Activated naive CD4-positive, alpha-beta T cell treated with anti-CD3 and anti-CD28 coated beads, Interleukin-2, amount 10 ng/mL, durations not matched to agents 7 days and 5 days (primary cell): Measurements from ENCODE around the gene CRB3.

Source experiments
- CTCF ChIA-PET: fragments of 350-600 bp; sonication (Branson Sonifier 250); formaldehyde crosslinking; loops from one replicate; lab custom pipeline; 2021; ENCODE audit warnings: antibody characterized with exemption; lab: Charles Lee
- DNase-seq: peaks from one replicate; pipeline ENCODE4 v3.0.0-alpha.2; 2020
- H3K27ac Mint-ChIP-seq: one replicate; pipeline ENCODE4 v1.8.0; 2021; ENCODE audit warnings: mild to moderate bottlenecking, moderate library complexity, mixed read lengths
- H3K27me3 Mint-ChIP-seq: one replicate; pipeline ENCODE4 v1.8.0; 2021; ENCODE audit warnings: mild to moderate bottlenecking, mixed read lengths
- H3K36me3 Mint-ChIP-seq: one replicate; pipeline ENCODE4 v1.8.0; 2021; ENCODE audit warnings: mixed read lengths
- H3K4me1 Mint-ChIP-seq: one replicate; pipeline ENCODE4 v1.8.0; 2021; ENCODE audit warnings: mixed read lengths
- H3K4me3 Mint-ChIP-seq: one replicate; pipeline ENCODE4 v1.8.0; 2021; ENCODE audit warnings: mild to moderate bottlenecking, moderate library complexity, mixed read lengths
- H3K9me3 Mint-ChIP-seq: one replicate; pipeline ENCODE4 v1.8.0; 2021; ENCODE audit warnings: mixed read lengths

Gene CRB3

DNA sequence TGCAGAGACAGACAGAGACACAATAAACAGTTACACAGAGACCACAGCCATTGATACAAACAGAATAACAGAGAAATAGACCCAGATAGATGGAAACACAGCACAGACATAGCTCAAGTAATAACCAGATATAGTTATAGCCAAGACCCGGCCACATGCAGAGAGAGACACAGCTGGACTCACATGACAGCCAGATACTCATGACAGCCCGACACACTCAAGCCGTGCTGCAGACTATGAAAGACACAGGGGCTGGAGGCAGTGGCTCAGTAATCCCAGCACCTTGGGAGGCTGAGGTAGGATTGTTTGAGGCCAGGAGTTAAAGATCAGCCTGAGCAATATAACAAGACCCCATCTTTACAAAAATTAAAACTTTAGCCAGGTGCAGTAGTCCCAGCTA lies 19.2 kb downstream of the CRB3 start:
- no peak for DNase-seq
- Mint-ChIP-seq H3K36me3 (peaks cover 4% of the 10 kb centered on the region), H3K27me3 (no peaks in the 10 kb centered on the region), H3K27ac (no peak overlapping the region), H3K4me3 (no peak overlapping the region), H3K9me3 (no peaks in the 10 kb centered on the region), H3K4me1 (peaks cover 36% of the 10 kb centered on the region)
- CTCF ChIA-PET, result no interaction called here

DNA sequence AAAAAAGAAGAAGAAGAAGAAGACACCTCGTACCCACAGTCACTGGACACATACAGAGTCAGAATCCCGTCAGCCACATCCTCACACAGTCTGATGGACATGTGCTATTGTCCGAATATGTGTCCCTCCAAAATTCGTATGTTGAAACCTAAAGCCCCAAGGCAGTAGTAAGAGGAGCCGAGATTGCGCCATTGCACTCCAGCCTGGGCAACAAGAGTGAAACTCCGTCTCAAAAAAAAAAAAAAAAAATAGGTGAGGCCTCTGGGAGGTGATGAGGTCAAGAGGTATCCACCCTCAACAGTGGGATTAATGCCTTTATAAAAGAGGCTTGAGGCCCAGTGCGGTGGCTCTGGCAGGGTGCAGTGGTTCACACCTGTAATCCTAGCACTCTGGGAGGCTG lies 20.2 kb downstream of the CRB3 start:
- peaks cover 34% of the 10 kb centered on the region for H3K4me1 Mint-ChIP-seq
- CTCF ChIA-PET, result no interaction called here

DNA sequence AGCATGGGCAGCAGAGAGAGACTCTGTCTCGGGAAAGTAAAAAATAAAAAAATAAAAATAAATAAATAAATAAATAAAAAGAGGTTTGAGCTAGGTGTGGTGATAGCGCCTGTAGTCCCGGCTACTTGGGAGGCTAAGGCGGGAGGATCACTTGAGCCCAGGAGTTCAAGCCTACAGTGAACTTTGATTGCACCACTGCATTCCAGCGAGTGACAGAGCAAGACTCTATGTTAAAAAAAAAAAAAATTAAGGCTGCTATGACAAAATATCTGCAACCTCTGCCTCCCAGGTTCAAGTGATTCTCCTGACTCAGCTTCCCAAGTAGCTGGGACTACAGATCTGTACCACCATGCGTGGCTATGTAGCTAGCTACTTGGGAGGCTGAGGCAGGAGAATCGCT lies 20.8 kb downstream of the CRB3 start:
- DNase-seq, result no peak
- Mint-ChIP-seq H3K27me3 (peaks cover 4% of the 10 kb centered on the region), H3K36me3 (peaks cover 1% of the 10 kb centered on the region), H3K4me1 (peaks cover 32% of the 10 kb centered on the region), H3K9me3 (no peaks in the 10 kb centered on the region), H3K4me3 (no peak overlapping the region), H3K27ac (no peak overlapping the region)
- CTCF ChIA-PET, result no interaction called here

More for the DNA sequence above, 20.2 kb downstream of the CRB3 start:
- no peak for DNase-seq
- Mint-ChIP-seq H3K27me3 (peaks cover 1% of the 10 kb centered on the region), H3K4me3 (no peak overlapping the region), H3K27ac (no peak overlapping the region), H3K9me3 (no peaks in the 10 kb centered on the region), H3K36me3 (peaks cover 1% of the 10 kb centered on the region)

- CTCF ChIA-PET, result interaction anchor here (4.5 kb wide), 1 partner anchor 8 kb away, joined by 14 read pairs; the partner anchor contains the start of gene DENND1C
- DNase-seq, result no peak
- Mint-ChIP-seq H3K4me1 (peaks cover 10% of the 10 kb centered on the region), H3K9me3 (peaks cover 10% of the 10 kb centered on the region), H3K4me3 (peak overlapping the region; percentile 20), H3K36me3 (no peaks in the 10 kb centered on the region), H3K27me3 (peaks cover 9% of the 10 kb centered on the region), H3K27ac (peak overlapping the region; percentile 73)
Observed at GRCh38 chr19:6489278-6490061, 25.4 kb downstream of the CRB3 start.

DNA sequence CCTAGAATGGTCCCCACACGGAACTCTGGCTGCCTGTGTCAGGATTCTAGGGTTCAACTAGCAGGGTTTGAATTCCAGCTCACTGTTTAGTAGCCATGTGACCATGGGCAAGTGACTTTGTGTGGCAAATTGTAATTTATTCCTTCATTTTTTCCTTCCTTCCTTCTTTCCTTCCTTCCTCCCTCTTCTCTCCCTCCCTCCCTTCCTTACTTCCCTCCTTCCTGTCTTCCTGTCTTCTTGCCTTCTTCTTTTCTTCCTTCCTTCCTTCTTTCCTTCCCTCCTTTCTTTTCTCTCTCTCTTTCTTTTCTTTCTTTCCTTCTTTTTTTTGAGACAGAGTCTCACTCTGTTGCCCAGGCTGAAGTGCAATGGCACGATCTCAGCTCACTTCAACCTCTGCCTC lies 26.1 kb downstream of the CRB3 start:
- CTCF ChIA-PET, result interaction anchor here (4.5 kb wide), 1 partner anchor 8 kb away, joined by 14 read pairs; the partner anchor contains the start of gene DENND1C
- DNase-seq, result no peak
- H3K27ac Mint-ChIP-seq, result no peak overlapping the region
- no peak overlapping the region for H3K4me3 Mint-ChIP-seq
- no peaks in the 10 kb centered on the region for H3K36me3 Mint-ChIP-seq
- peaks cover 10% of the 10 kb centered on the region for H3K4me1 Mint-ChIP-seq
- H3K9me3 Mint-ChIP-seq, result peaks cover 10% of the 10 kb centered on the region
- peaks cover 9% of the 10 kb centered on the region for H3K27me3 Mint-ChIP-seq

- H3K4me3 Mint-ChIP-seq, result no peak overlapping the region
- peaks cover 10% of the 10 kb centered on the region for H3K4me1 Mint-ChIP-seq
- DNase-seq, result no peak
- H3K27me3 Mint-ChIP-seq, result peaks cover 9% of the 10 kb centered on the region
- CTCF ChIA-PET, result interaction anchor here (0.8 to 4.5 kb wide), 3 partner anchors 10 to 190 kb away, joined by 4 to 14 read pairs (median 5); partner anchors contain the start of gene DENND1C
- peaks cover 10% of the 10 kb centered on the region for H3K9me3 Mint-ChIP-seq
- no peak overlapping the region for H3K27ac Mint-ChIP-seq
- H3K36me3 Mint-ChIP-seq, result no peaks in the 10 kb centered on the region
Observed at GRCh38 chr19:6491802-6492592, 27.9 kb downstream of the CRB3 start.

- no peak overlapping the region for H3K4me3 Mint-ChIP-seq
- no peaks in the 10 kb centered on the region for H3K36me3 Mint-ChIP-seq
- CTCF ChIA-PET, result no interaction called here
- peaks cover 15% of the 10 kb centered on the region for H3K4me1 Mint-ChIP-seq
- no peak for DNase-seq
- no peak overlapping the region for H3K27ac Mint-ChIP-seq
- H3K27me3 Mint-ChIP-seq, result peaks cover 15% of the 10 kb centered on the region
- H3K9me3 Mint-ChIP-seq, result peaks cover 10% of the 10 kb centered on the region
Observed at GRCh38 chr19:6494438-6495036, 30.5 kb downstream of the CRB3 start.

GRCh38 chr19:6495947-6496346 lies 31.9 kb downstream of the CRB3 start:
- Mint-ChIP-seq H3K27me3 (peaks cover 25% of the 10 kb centered on the region), H3K4me1 (peaks cover 8% of the 10 kb centered on the region), H3K27ac (no peak overlapping the region), H3K9me3 (peaks cover 10% of the 10 kb centered on the region), H3K36me3 (no peaks in the 10 kb centered on the region), H3K4me3 (no peak overlapping the region)
- CTCF ChIA-PET, result no interaction called here
- DNase-seq, result no peak

- DNase-seq, result no peak
- Mint-ChIP-seq H3K4me3 (no peak overlapping the region), H3K4me1 (peaks cover 16% of the 10 kb centered on the region), H3K9me3 (no peaks in the 10 kb centered on the region), H3K27me3 (peaks cover 50% of the 10 kb centered on the region), H3K27ac (no peak overlapping the region), H3K36me3 (no peaks in the 10 kb centered on the region)
- CTCF ChIA-PET, result interaction anchor here (1.0 to 1.3 kb wide), 2 partner anchors 9 to 18 kb away, joined by 3 to 4 read pairs; no protein-coding TSS in a partner anchor
Observed at GRCh38 chr19:6498294-6499036, 34.4 kb downstream of the CRB3 start.

DNA sequence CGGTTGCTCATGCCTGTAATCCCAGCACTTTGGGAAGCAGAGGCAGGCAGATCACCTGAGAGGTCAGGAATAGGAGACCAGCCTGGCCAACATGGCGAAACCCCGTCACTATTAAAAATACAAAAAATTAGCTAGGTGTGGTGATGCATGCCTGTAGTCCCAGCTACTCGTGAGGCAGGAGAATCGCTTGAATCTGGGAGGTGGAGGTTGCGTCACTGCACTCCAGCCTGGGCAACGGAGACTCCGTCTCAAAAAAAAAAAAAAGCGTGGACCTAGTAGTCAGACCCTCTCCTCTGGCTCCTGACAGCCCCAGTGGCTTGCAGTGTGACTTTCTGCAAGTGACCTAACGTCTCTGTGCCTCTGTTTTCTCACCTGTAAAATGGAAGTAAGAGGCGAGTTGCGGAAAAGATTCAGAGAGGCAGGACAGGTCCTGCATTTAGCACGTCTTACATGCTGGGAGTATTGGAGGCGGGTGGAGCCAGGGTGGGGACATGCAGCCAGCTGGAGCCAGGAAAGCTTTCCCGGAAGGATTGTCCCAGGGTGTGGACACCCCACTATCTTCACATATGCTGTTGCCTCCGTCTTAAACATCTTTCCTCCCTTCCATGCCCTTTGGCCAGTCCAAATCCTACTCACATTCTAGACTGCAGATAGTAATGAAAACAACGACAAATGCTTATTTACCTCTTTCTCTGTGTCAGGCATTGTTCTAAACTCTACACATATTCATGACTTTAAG lies 35.1 kb downstream of the CRB3 start:
- DNase-seq, result no peak
- Mint-ChIP-seq H3K9me3 (no peaks in the 10 kb centered on the region), H3K27me3 (peaks cover 55% of the 10 kb centered on the region), H3K27ac (no peak overlapping the region), H3K36me3 (no peaks in the 10 kb centered on the region), H3K4me3 (no peak overlapping the region), H3K4me1 (peaks cover 20% of the 10 kb centered on the region)
- CTCF ChIA-PET, result no interaction called here

- no peak for DNase-seq
- Mint-ChIP-seq H3K27me3 (peaks cover 55% of the 10 kb centered on the region), H3K9me3 (no peaks in the 10 kb centered on the region), H3K4me1 (peaks cover 28% of the 10 kb centered on the region), H3K27ac (no peak overlapping the region), H3K36me3 (no peaks in the 10 kb centered on the region), H3K4me3 (peak overlapping the region; percentile 61)
- CTCF ChIA-PET, result interaction anchor here (0.6 kb wide), 1 partner anchor 442 kb away, joined by 3 read pairs; no protein-coding TSS in a partner anchor
Observed at GRCh38 chr19:6500837-6501739, 37.0 kb downstream of the CRB3 start.
